BE2C (cell line): ENCODE data around the gene ABRAXAS1. TPM values are rescaled to one million over a fixed set of nuclear protein-coding genes. Genes with fewer than 3 reads are reported as not detected.

Experiments used
- DNase-seq: peaks from one replicate; pipeline ENCODE4 v3.0.0-alpha.2; 2020
- H3K27me3 ChIP-seq: fragments of 250-450 bp; sonication (Bioruptor Pico); 2 replicates; pipeline ENCODE4 v1.5.1; 2020; ENCODE audit warnings: mild to moderate bottlenecking
- H3K36me3 ChIP-seq: fragments of 250-450 bp; sonication (Bioruptor Pico); 2 replicates; pipeline ENCODE4 v1.5.1; 2020; ENCODE audit warnings: mild to moderate bottlenecking
- H3K4me1 ChIP-seq: fragments of 250-450 bp; sonication (Bioruptor Pico); 2 replicates; pipeline ENCODE4 v1.5.1; 2020
- H3K4me3 ChIP-seq: 2 replicates; pipeline ENCODE4 v1.5.1; 2011; ENCODE audit warnings: low read depth, low read length
- H3K9me3 ChIP-seq: fragments of 250-450 bp; sonication (Bioruptor Pico); 2 replicates; pipeline ENCODE4 v1.5.1; 2020
- polyA plus RNA-seq: library from polyadenylated mRNA; unstranded; fragments of >200 nt; gene quantifications from one replicate; pipeline ENCODE4 v1.2.1, GENCODE V29; 2012; ENCODE audit warnings: low read depth, missing spikeins; ENCODE audit not compliant: insufficient read length, insufficient read depth
- TF ChIP-seq, protein P1 (sequence below): IDR thresholded peaks from 2 replicates; pipeline ENCODE4 v1.5.1; 2012; ENCODE audit warnings: mild to moderate bottlenecking, low read depth, low read length

ABRAXAS1 gene
- 2.7 TPM for polyA plus RNA-seq

- peak within 1 kb of the TSS; percentile 81 for H3K4me3 ChIP-seq
- peak; percentile 98 for DNase-seq
- TF ChIP-seq, protein P1, sequence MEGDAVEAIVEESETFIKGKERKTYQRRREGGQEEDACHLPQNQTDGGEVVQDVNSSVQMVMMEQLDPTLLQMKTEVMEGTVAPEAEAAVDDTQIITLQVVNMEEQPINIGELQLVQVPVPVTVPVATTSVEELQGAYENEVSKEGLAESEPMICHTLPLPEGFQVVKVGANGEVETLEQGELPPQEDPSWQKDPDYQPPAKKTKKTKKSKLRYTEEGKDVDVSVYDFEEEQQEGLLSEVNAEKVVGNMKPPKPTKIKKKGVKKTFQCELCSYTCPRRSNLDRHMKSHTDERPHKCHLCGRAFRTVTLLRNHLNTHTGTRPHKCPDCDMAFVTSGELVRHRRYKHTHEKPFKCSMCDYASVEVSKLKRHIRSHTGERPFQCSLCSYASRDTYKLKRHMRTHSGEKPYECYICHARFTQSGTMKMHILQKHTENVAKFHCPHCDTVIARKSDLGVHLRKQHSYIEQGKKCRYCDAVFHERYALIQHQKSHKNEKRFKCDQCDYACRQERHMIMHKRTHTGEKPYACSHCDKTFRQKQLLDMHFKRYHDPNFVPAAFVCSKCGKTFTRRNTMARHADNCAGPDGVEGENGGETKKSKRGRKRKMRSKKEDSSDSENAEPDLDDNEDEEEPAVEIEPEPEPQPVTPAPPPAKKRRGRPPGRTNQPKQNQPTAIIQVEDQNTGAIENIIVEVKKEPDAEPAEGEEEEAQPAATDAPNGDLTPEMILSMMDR: no peak; the same call in 1 of the 2 replicates
- no peaks in the 10 kb centered on the region; the same call in 1 of the 2 replicates for H3K36me3 ChIP-seq
- H3K27me3 ChIP-seq: no peaks in the 10 kb centered on the region
- H3K9me3 ChIP-seq: no peaks in the 10 kb centered on the region
- H3K4me1 ChIP-seq: peaks cover 6% of the 10 kb centered on the region; the same call in 1 of the 2 replicates
These were observed at the start of gene ABRAXAS1 for GRCh38 chr4:83484500-83485461. Gene ABRAXAS1 (minus strand): TSS chr4:83485100. CDS start chr4:83485072, 28 bp downstream.

DNA sequence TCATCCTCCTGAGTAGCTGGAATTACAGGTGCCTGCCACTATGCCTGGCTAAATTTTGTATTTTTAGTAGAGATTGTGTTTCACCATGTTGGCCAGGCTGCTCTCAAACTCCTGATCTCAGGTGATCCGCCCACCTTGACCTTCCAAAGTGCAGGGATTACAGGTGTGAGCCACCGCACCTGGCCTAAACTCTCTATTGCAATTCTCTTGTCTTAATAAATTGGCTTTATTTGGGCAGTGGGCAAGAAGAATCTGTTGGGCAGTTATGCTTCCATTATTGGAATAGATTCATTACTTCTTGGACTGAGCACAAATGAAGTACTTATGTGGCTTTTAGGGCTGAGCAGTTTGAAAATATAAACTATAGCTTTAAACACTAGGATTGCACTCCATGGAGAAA, 42.8 kb upstream of the ABRAXAS1 start:
- H3K4me3 ChIP-seq: no peak overlapping the region
- TF ChIP-seq, protein P1: no peak
- H3K9me3 ChIP-seq: no peaks in the 10 kb centered on the region; the same call in none of the 2 replicates
- H3K36me3 ChIP-seq: no peaks in the 10 kb centered on the region
- no peak for DNase-seq
- no peaks in the 10 kb centered on the region for H3K4me1 ChIP-seq
- H3K27me3 ChIP-seq: no peaks in the 10 kb centered on the region

DNA sequence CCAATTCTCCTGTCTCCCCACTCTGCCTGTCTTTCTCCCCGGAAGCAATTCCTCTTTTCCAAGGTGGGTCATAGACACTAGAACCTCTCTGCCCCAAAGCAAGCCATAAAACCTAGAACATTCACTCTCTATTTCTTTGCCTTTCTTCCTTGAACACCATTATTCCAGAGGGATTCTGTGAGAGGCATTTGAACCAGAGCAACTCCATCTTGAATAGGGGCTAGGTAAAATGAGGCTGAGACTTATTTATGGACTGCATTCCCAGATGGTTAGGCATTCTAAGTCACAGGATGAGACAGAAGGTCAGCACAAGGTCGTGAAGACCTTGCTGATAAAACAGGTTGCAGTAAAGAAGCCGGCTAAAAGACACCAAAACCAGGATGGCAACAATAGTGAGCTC, 37.3 kb upstream of the ABRAXAS1 start:
- TF ChIP-seq, protein P1: no peak
- Histone ChIP-seq H3K27me3 (no peaks in the 10 kb centered on the region), H3K4me1 (no peaks in the 10 kb centered on the region), H3K4me3 (no peak overlapping the region), H3K9me3 (no peaks in the 10 kb centered on the region; the same call in 1 of the 2 replicates), H3K36me3 (no peaks in the 10 kb centered on the region)
- DNase-seq: no peak

GRCh38 chr4:83516042-83516772, 31.3 kb upstream of the ABRAXAS1 start:
- H3K9me3 ChIP-seq: no peaks in the 10 kb centered on the region
- TF ChIP-seq, protein P1: no peak
- H3K4me1 ChIP-seq: no peaks in the 10 kb centered on the region
- no peak for DNase-seq
- no peaks in the 10 kb centered on the region for H3K36me3 ChIP-seq
- H3K27me3 ChIP-seq: no peaks in the 10 kb centered on the region
- H3K4me3 ChIP-seq: no peak overlapping the region

GRCh38 chr4:83510442-83510841, 25.5 kb upstream of the ABRAXAS1 start:
- Histone ChIP-seq H3K27me3 (no peaks in the 10 kb centered on the region), H3K4me1 (no peaks in the 10 kb centered on the region), H3K36me3 (no peaks in the 10 kb centered on the region)

More at GRCh38 chr4:83510442-83510841, 25.5 kb upstream of the ABRAXAS1 start:
- TF ChIP-seq, protein P1: no peak
- Histone ChIP-seq H3K9me3 (no peaks in the 10 kb centered on the region), H3K4me3 (no peak overlapping the region)
- DNase-seq: no peak
